Measurements from ENCODE around the gene CRELD1. TPM values are rescaled to one million over a fixed set of nuclear protein-coding genes. Genes with fewer than 3 reads are reported as not detected.

CRELD1 gene
- total and polyA plus RNA-seq, 2 of the 4 experiments (the other 2 are of a cell fraction): 8.6 to 25.7 TPM

DNA sequence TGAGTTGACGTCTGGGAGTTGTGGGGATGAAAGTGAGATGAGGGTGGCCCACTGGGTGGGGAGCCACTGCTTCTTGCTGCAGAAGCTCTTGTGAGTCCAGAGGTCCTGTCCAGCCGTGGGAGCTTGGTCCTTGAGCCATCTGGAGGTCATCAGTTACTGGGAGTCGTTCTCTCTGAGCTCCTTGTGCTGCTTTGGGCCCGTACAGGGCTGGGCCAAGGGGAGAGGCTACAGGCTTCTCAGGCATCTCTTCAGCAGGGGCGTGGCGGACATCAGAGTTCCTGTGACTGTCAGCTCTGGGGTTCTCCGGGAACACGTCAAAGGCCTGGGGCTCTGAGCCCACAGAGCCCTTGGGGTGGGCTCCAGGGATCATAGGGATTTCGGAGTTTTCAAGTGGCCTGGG is 16.0 kb downstream of the CRELD1 start:
- Histone ChIP-seq H2AFZ (replicated peaks; ENCODE audit: low read length, poor library complexity) (no peak overlapping the region), H3K27me3 (ENCODE audit: control insufficient read depth, insufficient read depth, low read length) (no peaks in the 10 kb centered on the region), H4K91ac (ENCODE audit: insufficient read depth, low read depth, low read length) (no peak overlapping the region), H2BK20ac (ENCODE audit: low read depth, low read length) (no peak overlapping the region), H4K8ac (ENCODE audit: low read depth in 2 of 2, low read length in 2 of 2) (no peak overlapping the region), H3K14ac (replicated peaks; ENCODE audit: low read depth, low read length) (no peak overlapping the region), H3K4me2 (ENCODE audit: low read depth, low read length) (no peak overlapping the region), H2BK5ac (ENCODE audit: low read depth, low read length, poor library complexity, severe bottlenecking) (no peak overlapping the region), H3K79me1 (ENCODE audit: low read depth in 1 of 2, low read length in 2 of 2) (no peaks in the 10 kb centered on the region), H3K4ac (ENCODE audit: low read depth, low read length) (no peak overlapping the region), H3K18ac (ENCODE audit: low read depth, low read length) (no peak overlapping the region), H2BK120ac (ENCODE audit: low read depth, low read length) (no peak overlapping the region), H2AK9ac (replicated peaks; ENCODE audit: low read depth, low read length, poor library complexity) (no peak overlapping the region), H3K36me3 (ENCODE audit: control insufficient read depth, insufficient read depth, low read length) (no peaks in the 10 kb centered on the region; the same call in 1 of the 2 replicates), H3K4me1 (ENCODE audit: control insufficient read depth, insufficient read depth, low read length) (peaks cover 10% of the 10 kb centered on the region; the same call in 1 of the 2 replicates), H2AK5ac (ENCODE audit: low read depth, low read length) (no peak overlapping the region), H3K56ac (ENCODE audit: extremely low read depth, insufficient read depth, low read length) (no peak overlapping the region), H2BK15ac (ENCODE audit: low read depth, low read length) (no peak overlapping the region), H4K20me1 (ENCODE audit: insufficient read depth, low read length) (no peaks in the 10 kb centered on the region; the same call in 1 of the 2 replicates), H3K27ac (ENCODE audit: insufficient read depth, low read length) (no peak overlapping the region), H3K9me1 (ENCODE audit: insufficient read depth, low read length) (peaks cover 5% of the 10 kb centered on the region), H3K9me3 (ENCODE audit: control insufficient read depth, insufficient read depth, low read length) (no peaks in the 10 kb centered on the region), H3K23ac (ENCODE audit: low read depth, low read length) (no peak overlapping the region), H4K5ac (ENCODE audit: low read depth, low read length) (no peak overlapping the region), H3K4me3 (ENCODE audit: insufficient read depth, low read depth, low read length) (no peak overlapping the region), H3K9ac (ENCODE audit: low read depth, low read length) (no peak overlapping the region)
- ChIA-PET CTCF (no interaction called here), POLR2A (ENCODE audit: unreplicated experiment) (no interaction called here)
- dilution Hi-C loops (cut with HindIII; ENCODE audit: low sequenced_read_pairs, unreplicated experiment): no loop called here
- TF ChIP-seq MXI1 (IDR thresholded peaks at IDR 0.05; ENCODE audit: borderline replicate concordance, low read depth, low read length): no peak
- BruUV-seq (replicated peaks): no TSS peak
- 85% methylated on average over 7 of the region's 9 CpGs; no CpG with 5 or more reads in 1 of the 2 experiments for WGBS, 2 experiments (ENCODE audit: extremely low coverage in 2 of 2, insufficient read length in 1 of 2)
- no peak for ATAC-seq (ENCODE audit: low read depth)
- no peak for DNase-seq
- intact Hi-C loops (cut with micrococcal nuclease): no loop called here
- in situ Hi-C loops (cut with MboI; ENCODE audit: low sequenced_read_pairs): no loop called here

Data from IMR-90 (cell line).